OCI-LY7 (cell line): ENCODE data around the gene DNAJB12.

Source experiments
- CTCF ChIP-seq: fragments of 200-600 bp; sonication (generic); conservative IDR thresholded peaks from 2 replicates; pipeline ENCODE4 v1.5.1; 2014; ENCODE audit warnings: mild to moderate bottlenecking, antibody characterized with exemption, low read length, moderate library complexity, mixed read lengths
- EZH2phosphoT487 ChIP-seq: fragments of 200-600 bp; sonication (generic); IDR thresholded peaks from 2 replicates; pipeline ENCODE4 v1.6.1; 2018; ENCODE audit warnings: low read depth, borderline replicate concordance, mild to moderate bottlenecking, mixed run types, antibody characterized with exemption, low read length, moderate library complexity, mixed read lengths

- no peak for TF ChIP-seq CTCF
- no peak for TF ChIP-seq EZH2phosphoT487
Measured at GRCh38 chr10:72309290-72310240, 45.2 kb downstream of the DNAJB12 start.
